HFF-Myc (cell line): ENCODE measurements around the gene TTC13.

Source experiments
- DNase-seq: peaks from one replicate; pipeline ENCODE4 v3.0.0-alpha.2; 2011; ENCODE audit warnings: low read depth; ENCODE audit errors: extremely low read depth
- H3K4me3 ChIP-seq: replicated peaks from 2 replicates; pipeline ENCODE4 v1.5.1; 2011; ENCODE audit warnings: low read depth, mild to moderate bottlenecking, control low read depth, low read length
- CTCF ChIP-seq: IDR thresholded peaks from 2 replicates; pipeline ENCODE4 v1.5.1; 2012; ENCODE audit warnings: mild to moderate bottlenecking, low read depth, low read length, control low read depth; ENCODE audit errors: missing control alignments

The TTC13 gene

DNA sequence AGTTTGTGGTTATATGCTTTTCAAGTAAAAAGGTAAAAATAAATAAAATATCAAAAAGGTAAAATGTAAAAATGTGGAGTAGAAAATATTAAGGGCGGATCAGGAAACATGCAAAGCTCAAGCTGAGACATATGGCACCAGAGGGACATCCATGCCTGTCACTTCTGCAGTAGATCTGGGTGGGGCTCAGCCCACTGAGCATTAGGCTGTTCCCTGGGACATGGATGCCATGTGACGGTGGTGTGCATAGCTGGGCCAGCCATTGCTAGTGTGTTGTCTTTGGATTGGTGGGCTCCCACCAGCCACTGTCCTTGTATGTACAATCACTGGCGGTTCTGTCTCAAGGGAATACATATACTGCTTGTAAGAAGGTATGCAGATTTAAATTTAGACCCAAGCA lies 3.0 kb downstream of the TTC13 start:
- no peak for DNase-seq
- TF ChIP-seq CTCF: no peak
- H3K4me3 ChIP-seq: no peak overlapping the region

DNA sequence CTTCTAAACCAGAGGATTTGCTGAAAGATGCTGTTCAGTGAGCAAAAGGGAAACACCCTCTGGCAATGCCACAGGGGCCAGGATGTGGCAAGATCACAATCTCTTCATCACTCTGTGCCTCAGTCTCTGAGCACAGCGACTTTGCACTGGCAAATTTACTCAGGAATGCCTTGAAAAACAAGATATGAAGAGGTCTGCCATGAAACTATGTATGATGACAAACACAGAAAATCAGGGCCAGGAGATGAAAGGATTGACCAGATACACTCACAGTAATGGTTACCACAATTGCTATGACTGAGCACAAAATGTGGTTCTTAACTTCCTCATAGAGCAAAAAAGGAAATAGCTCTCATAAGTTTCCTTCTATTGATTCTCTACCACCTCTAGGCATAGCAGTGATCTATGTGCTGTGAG lies 5.8 kb downstream of the TTC13 start:
- no peak for DNase-seq
- no peak for TF ChIP-seq CTCF
- no peak overlapping the region for H3K4me3 ChIP-seq

DNA sequence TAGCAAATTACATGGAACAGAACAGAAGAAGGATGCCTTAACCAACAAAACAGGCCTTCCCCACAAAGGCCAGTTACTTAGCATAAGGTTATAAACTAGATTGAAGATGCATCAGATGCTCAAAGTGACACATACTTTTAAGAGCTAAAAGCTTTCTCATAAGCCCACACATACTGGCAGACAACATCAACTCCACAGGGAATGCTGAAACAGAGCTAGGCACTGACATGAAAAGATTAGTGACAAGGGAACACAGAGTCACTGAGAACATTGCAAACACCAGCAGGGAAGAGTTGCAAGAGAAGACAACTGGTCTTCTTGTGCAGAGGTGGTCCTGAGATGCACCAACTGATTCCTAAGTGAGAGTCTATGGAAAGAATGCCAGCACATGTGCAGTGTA lies 6.9 kb downstream of the TTC13 start:
- H3K4me3 ChIP-seq: no peak overlapping the region
- no peak for TF ChIP-seq CTCF
- no peak for DNase-seq

DNA sequence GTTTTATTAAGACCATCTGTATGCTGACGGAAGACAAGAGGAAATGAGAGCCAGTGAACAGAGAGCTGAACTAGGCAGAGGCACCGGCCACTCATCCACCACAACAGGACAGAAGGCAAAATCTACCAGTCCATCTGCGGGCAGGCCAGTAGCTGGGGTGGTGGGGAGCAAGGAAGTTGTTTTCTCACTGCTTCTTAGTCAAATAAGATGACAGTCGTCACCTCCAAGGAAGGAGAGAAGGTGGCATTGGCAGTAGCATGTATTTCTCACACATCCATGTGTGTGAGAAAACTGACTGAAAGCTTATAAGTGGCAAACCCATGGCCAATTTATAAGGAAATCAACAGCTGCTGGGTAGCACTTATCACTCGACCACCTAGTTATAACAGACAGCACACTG lies 8.2 kb downstream of the TTC13 start:
- DNase-seq: no peak
- H3K4me3 ChIP-seq: no peak overlapping the region
- TF ChIP-seq CTCF: no peak

DNA sequence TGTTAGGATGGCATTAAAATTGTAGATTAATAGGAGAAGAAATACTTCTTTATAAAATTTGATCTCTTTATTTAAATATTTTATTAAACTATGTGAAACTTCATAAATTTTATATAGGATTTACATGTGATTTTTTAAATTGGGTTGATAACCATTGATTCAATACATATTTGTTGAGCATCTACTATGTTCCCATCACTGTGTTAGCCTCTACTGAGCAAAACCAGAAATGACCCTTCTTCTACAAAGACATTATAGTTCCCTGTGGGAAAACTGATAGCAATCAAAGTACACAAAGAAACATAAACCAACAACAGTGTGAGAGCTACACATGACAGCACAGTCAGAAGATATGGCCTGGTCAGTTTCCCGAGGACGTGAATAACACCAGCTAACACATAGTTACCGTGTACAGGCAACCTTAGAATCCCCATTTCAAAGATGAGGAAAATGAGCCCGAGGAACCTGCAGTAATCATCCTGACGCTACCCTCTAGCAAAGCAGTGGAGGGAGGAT lies 12.2 kb downstream of the TTC13 start:
- no peak overlapping the region for H3K4me3 ChIP-seq
- DNase-seq: no peak
- no peak for TF ChIP-seq CTCF

- no peak for TF ChIP-seq CTCF
Measured at GRCh38 chr1:230965535-230965934, 13.1 kb downstream of the TTC13 start.

GRCh38 chr1:230964896-230965295 lies 13.8 kb downstream of the TTC13 start:
- no peak overlapping the region for H3K4me3 ChIP-seq
- DNase-seq: no peak
- no peak for TF ChIP-seq CTCF

More at GRCh38 chr1:230965535-230965934, 13.1 kb downstream of the TTC13 start:
- no peak overlapping the region for H3K4me3 ChIP-seq
- DNase-seq: no peak
